GM23248 (cell line): ENCODE data around the gene TNFRSF21.

Experiments used
- EZH2 ChIP-seq: fragments of 200-600 bp; sonication (generic); IDR thresholded peaks from 2 replicates; pipeline ENCODE4 v1.6.1; 2018; ENCODE audit warnings: antibody characterized with exemption, mild to moderate bottlenecking; ENCODE audit not compliant: insufficient read depth, poor library complexity, severe bottlenecking
- EZH2phosphoT487 ChIP-seq: fragments of 200-600 bp; sonication (generic); IDR thresholded peaks from 2 replicates; pipeline ENCODE4 v1.6.1; 2018; ENCODE audit warnings: antibody characterized with exemption, moderate library complexity, mild to moderate bottlenecking, low read depth; ENCODE audit not compliant: insufficient read depth

GRCh38 chr6:47301441-47301840, 8.3 kb downstream of the TNFRSF21 start:
- no peak for TF ChIP-seq EZH2phosphoT487
- no peak for TF ChIP-seq EZH2
